ENCODE data around the gene ARHGAP44. TPM values are rescaled to one million over a fixed set of nuclear protein-coding genes. Genes with fewer than 3 reads are reported as not detected.

The ARHGAP44 gene
- total RNA-seq, 1 donor: 2.3 TPM

DNA sequence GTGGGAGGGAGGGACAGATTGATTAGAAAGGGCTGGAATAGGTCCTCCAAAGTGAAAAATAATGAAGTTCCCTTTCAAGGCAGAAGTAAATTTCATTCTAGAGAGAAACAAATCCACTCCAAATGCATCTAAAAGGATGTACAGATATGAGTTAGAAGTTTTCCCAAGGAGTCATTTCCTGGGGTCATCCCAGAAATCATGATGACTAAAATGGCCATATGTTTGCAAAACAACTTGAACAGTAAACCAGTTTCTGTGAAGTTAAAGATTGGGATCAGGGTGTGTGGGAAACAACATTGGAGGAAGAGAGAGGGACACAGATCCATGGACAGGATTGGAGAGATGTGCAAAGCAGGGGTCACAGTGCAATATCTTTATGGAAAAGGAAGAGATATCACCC is 32.5 kb upstream of the ARHGAP44 start:
- no peak for DNase-seq (ENCODE audit: low read depth)

DNA sequence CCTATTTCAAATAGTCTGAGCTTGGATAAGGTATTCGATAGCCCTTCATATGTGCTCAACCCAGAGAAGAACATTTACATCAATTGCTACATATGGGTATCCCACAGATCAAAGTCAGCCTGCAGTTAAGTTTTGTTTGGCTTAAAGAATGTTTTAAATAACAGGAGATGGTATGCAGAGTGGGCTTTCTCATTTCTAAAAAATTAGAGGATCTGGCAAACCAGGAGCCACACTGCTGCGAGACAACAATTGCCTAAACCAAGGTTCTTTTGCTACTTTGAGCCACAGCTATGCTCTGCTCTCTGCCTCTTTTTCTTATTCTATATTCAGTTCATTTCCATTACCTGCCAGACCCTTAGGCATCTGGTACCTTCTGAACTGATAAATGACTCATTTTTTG is 30.2 kb upstream of the ARHGAP44 start:
- DNase-seq (ENCODE audit: low read depth): no peak
- H3K4me3 ChIP-seq (ENCODE audit: low read depth, low read length): no peak overlapping the region
- TF ChIP-seq, protein P1, sequence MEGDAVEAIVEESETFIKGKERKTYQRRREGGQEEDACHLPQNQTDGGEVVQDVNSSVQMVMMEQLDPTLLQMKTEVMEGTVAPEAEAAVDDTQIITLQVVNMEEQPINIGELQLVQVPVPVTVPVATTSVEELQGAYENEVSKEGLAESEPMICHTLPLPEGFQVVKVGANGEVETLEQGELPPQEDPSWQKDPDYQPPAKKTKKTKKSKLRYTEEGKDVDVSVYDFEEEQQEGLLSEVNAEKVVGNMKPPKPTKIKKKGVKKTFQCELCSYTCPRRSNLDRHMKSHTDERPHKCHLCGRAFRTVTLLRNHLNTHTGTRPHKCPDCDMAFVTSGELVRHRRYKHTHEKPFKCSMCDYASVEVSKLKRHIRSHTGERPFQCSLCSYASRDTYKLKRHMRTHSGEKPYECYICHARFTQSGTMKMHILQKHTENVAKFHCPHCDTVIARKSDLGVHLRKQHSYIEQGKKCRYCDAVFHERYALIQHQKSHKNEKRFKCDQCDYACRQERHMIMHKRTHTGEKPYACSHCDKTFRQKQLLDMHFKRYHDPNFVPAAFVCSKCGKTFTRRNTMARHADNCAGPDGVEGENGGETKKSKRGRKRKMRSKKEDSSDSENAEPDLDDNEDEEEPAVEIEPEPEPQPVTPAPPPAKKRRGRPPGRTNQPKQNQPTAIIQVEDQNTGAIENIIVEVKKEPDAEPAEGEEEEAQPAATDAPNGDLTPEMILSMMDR (IDR thresholded peaks at IDR 0.05; ENCODE audit: insufficient read depth, low read length): no peak

More for the DNA sequence above, 32.5 kb upstream of the ARHGAP44 start:
- no peak overlapping the region for H3K4me3 ChIP-seq (ENCODE audit: low read depth, low read length)
- TF ChIP-seq, protein P1 (IDR thresholded peaks at IDR 0.05; ENCODE audit: insufficient read depth, low read length): no peak

DNA sequence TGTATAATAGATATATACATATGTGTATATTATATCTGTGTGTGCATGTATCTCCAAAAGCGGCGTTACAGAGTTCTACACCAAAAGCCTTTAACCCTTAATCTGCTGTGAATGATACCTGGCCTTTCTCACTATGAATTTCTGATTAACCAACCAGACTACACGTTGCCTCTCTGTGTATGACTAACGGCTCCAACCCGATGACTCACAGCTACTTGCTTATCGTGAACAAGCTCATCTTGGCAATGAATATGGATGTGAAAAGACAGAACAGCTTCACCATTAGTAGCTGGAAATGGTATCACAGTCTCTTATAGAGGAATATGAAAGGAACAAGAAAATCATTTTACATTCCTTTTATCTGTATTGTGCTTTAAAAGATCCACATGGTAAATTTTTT is 23.8 kb upstream of the ARHGAP44 start:
- H3K4me3 ChIP-seq (ENCODE audit: low read depth, low read length): no peak overlapping the region
- DNase-seq (ENCODE audit: low read depth): peak; percentile 71
- TF ChIP-seq, protein P1 (IDR thresholded peaks at IDR 0.05; ENCODE audit: insufficient read depth, low read length): no peak

DNA sequence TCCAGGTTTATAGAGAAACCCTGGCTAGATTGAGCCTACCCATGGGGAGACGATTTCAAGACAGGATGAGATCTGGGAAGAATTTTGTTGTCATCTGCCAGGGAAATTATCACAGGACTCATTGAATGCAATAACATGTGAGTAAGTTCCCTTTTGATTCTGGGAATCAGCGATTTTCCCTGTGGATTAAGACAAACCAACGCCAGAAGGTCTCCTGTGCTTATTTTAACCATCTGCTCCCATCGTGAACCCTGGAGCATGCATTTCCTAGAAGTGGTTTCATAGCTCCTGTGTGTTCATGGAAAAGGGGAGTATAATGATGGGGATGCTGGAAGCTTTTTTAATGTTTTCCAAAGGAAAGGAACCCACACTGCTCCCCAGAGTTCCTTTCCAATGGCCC is 21.0 kb upstream of the ARHGAP44 start:
- no peak for DNase-seq (ENCODE audit: low read depth)

DNA sequence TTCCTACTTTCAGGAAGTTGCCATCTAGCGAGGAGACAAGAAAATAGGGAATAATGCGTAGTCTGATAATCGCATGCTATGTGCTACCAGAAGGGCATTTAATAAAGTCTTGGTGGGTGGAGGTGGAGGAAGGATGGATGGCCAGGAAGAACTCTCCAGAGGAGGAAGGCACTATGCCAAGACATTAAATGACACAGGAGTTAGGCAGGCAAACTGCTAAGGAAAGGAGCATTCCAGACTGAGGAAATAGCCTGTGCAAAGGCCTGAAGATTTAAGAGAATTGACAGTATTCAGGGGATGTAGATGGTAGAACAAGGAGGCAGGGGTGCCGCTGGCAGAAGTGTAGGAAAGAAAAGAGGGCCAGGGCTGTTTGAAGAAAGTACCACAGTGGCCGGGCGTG is 19.3 kb upstream of the ARHGAP44 start:
- H3K4me3 ChIP-seq (ENCODE audit: low read depth, low read length): no peak overlapping the region
- TF ChIP-seq, protein P1 (IDR thresholded peaks at IDR 0.05; ENCODE audit: insufficient read depth, low read length): no peak
- DNase-seq (ENCODE audit: low read depth): no peak

More for the DNA sequence above, 21.0 kb upstream of the ARHGAP44 start:
- no peak overlapping the region for H3K4me3 ChIP-seq (ENCODE audit: low read depth, low read length)
- TF ChIP-seq, protein P1 (IDR thresholded peaks at IDR 0.05; ENCODE audit: insufficient read depth, low read length): no peak

DNA sequence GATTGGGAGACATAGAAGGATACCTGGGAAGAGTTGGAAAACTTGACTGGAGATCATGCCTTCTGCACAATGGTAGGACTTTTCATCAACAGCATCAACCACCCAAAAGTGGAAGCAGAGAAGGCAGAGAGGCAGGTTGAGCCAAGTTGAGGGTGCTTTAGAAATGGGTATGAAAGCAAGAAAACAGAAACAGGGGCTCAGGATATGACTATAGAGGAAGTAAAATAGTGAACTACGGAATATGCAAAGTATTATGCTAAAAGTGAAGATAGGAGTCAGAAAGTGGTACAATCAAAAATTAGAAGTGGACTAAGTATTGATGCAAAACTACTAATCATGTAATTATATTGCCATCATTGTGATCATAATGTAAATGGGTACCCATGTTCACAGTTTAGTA is 16.1 kb upstream of the ARHGAP44 start:
- no peak for DNase-seq (ENCODE audit: low read depth)
- H3K4me3 ChIP-seq (ENCODE audit: low read depth, low read length): no peak overlapping the region
- TF ChIP-seq, protein P1 (IDR thresholded peaks at IDR 0.05; ENCODE audit: insufficient read depth, low read length): no peak

DNA sequence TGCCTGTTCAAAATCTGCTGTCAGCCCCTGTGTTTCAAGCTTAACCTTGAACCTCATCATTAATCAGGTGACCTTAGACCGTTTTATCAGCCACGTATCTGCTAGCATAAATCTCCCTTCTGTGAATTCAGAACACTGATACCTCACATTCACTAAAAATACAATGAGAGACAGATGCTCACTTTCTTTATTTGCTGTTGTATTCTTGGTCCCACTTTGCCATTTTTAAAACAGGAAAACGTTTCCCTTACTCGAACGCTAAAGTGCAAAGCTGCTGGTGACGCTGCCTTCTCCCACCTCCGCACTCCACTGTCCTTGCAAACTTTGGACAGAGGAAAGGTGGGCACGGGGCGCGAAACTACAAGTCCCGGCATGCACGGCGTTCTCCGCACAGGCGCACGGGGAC is 220 bp upstream of the ARHGAP44 start:
- DNase-seq (ENCODE audit: low read depth): peak; percentile 47
- H3K4me3 ChIP-seq (ENCODE audit: low read depth, low read length): peak overlapping the region; percentile 65
- TF ChIP-seq, protein P1 (IDR thresholded peaks at IDR 0.05; ENCODE audit: insufficient read depth, low read length): no peak
